PC-9 (cell line): ENCODE results near the gene RC3H2. TPM values are rescaled to one million over a fixed set of nuclear protein-coding genes. Genes with fewer than 3 reads are reported as not detected.

ENCODE experiments used
- BruUV-seq: library from RNA; stranded (reverse); fragments of 400-500 nt; replicated peaks from 2 replicates; lab custom pipeline; 2021; lab: Mats Ljungman, UMichigan
- CTCF ChIA-PET: fragments of 300-600 bp; sonication (Branson Sonifier 250); formaldehyde crosslinking; loops from one replicate; lab custom pipeline; 2022; ENCODE audit warnings: antibody characterized with exemption; lab: Charles Lee
- POLR2A ChIA-PET: fragments of 300-600 bp; sonication (Branson Sonifier 250); formaldehyde crosslinking; loops from one replicate; lab custom pipeline; 2022; ENCODE audit warnings: antibody characterized with exemption; ENCODE audit not compliant: unreplicated experiment; lab: Charles Lee
- DNase-seq, 2 experiments: peaks; one replicate each; pipeline versions ENCODE4 v3.0.0 to v3.0.0-alpha.2; 2015 to 2022; ENCODE audit warnings: mixed read lengths in 1 of 2
- H2AFZ ChIP-seq: fragments of 200-600 bp; sonication (generic); 2 replicates; pipeline ENCODE4 v1.8.1; 2017; ENCODE audit warnings: antibody characterized with exemption
- H3F3A ChIP-seq: fragments of 200-600 bp; sonication (generic); 2 replicates; pipeline ENCODE4 v1.8.1; 2017; ENCODE audit warnings: antibody characterized with exemption, mild to moderate bottlenecking, low read depth; ENCODE audit not compliant: insufficient read depth
- H3K27ac ChIP-seq: fragments of 200-600 bp; sonication (generic); 2 replicates; pipeline ENCODE4 v1.6.1; 2016; ENCODE audit warnings: mixed run types
- H3K27me3 ChIP-seq: fragments of 200-600 bp; sonication (generic); 2 replicates; pipeline ENCODE4 v1.6.1; 2016; ENCODE audit warnings: low read depth, mixed run types; ENCODE audit not compliant: insufficient read depth
- H3K36me3 ChIP-seq: fragments of 200-600 bp; sonication (generic); 2 replicates; pipeline ENCODE4 v1.6.1; 2016; ENCODE audit warnings: low read depth, mixed run types
- H3K4me1 ChIP-seq: fragments of 200-600 bp; sonication (generic); replicated peaks from 2 replicates; pipeline ENCODE4 v1.6.1; 2016; ENCODE audit warnings: mixed run types; ENCODE audit not compliant: insufficient read depth
- H3K4me2 ChIP-seq: fragments of 200-600 bp; sonication (generic); 2 replicates; pipeline ENCODE4 v1.6.1; 2017; ENCODE audit warnings: mixed run types
- H3K4me3 ChIP-seq: fragments of 200-600 bp; sonication (generic); 2 replicates; pipeline ENCODE4 v1.6.1; 2016; ENCODE audit warnings: mixed run types
- H3K79me2 ChIP-seq: fragments of 200-600 bp; sonication (generic); 2 replicates; pipeline ENCODE4 v1.6.1; 2017; ENCODE audit warnings: low read depth, mixed run types
- H3K9me2 ChIP-seq: fragments of 200-600 bp; sonication (generic); 2 replicates; pipeline ENCODE4 v1.8.1; 2017; ENCODE audit warnings: mild to moderate bottlenecking; ENCODE audit not compliant: insufficient read depth
- H3K9me3 ChIP-seq: fragments of 200-600 bp; sonication (generic); 2 replicates; pipeline ENCODE4 v1.8.1; 2016; ENCODE audit warnings: low read depth; ENCODE audit not compliant: insufficient read depth
- H4K20me1 ChIP-seq: fragments of 200-600 bp; sonication (generic); 2 replicates; pipeline ENCODE4 v1.8.1; 2017; ENCODE audit not compliant: insufficient read depth
- EZH2 ChIP-seq: fragments of 200-600 bp; sonication (generic); IDR thresholded peaks from 2 replicates; pipeline ENCODE4 v1.8.0; 2017; ENCODE audit warnings: antibody characterized with exemption, low read depth
- intact Hi-C: fragments of 100-400 bp; cut with micrococcal nuclease; formaldehyde crosslinking; loops from one replicate; pipeline ENCODE4 v1.10.0; 2022; ENCODE audit not compliant: unreplicated experiment
- total RNA-seq: library from RNA; stranded (reverse); gene quantifications from 2 replicates; pipeline ENCODE4 v1.2.3, GENCODE V29; 2021
- TF ChIP-seq, protein P1 (sequence below): fragments of 200-600 bp; sonication (generic); conservative IDR thresholded peaks from 2 replicates; pipeline ENCODE4 v1.6.1; 2017; ENCODE audit warnings: mixed run types, antibody characterized with exemption, mild to moderate bottlenecking, moderate library complexity

Gene RC3H2
- total RNA-seq, 1 experiment from 2014 or later, result 58.8 TPM

DNA sequence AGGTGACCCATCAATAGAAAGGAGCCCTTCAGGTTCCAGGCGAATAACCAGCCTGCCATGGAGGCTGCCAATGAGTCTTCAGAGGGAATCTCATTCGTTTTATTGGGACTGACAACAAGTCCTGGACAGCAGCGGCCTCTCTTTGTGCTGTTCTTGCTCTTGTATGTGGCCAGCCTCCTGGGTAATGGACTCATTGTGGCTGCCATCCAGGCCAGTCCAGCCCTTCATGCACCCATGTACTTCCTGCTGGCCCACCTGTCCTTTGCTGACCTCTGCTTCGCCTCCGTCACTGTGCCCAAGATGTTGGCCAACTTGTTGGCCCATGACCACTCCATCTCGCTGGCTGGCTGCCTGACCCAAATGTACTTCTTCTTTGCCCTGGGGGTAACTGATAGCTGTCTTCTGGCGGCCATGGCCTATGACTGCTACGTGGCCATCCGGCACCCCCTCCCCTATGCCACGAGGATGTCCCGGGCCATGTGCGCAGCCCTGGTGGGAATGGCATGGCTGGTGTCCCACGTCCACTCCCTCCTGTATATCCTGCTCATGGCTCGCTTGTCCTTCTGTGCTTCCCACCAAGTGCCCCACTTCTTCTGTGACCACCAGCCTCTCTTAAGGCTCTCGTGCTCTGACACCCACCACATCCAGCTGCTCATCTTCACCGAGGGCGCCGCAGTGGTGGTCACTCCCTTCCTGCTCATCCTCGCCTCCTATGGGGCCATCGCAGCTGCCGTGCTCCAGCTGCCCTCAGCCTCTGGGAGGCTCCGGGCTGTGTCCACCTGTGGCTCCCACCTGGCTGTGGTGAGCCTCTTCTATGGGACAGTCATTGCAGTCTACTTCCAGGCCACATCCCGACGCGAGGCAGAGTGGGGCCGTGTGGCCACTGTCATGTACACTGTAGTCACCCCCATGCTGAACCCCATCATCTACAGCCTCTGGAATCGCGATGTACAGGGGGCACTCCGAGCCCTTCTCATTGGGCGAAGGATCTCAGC lies 104.8 kb downstream of the RC3H2 start, which contains the start of gene OR1K1:
TSS of gene OR1K1 (plus strand) at position 58 of the 995 bp plus-strand sequence. CDS start at position 58, 0 bp downstream.
- no peak within 1 kb of the TSS for H3K27ac ChIP-seq
- no peaks in the 10 kb centered on the region for H3F3A ChIP-seq
- H3K4me3 ChIP-seq, result no peak within 1 kb of the TSS
- H3K9me2 ChIP-seq, result no peaks in the 10 kb centered on the region
- CTCF ChIA-PET, result no interaction called here
- no peak within 1 kb of the TSS for H3K4me2 ChIP-seq
- no peak for TF ChIP-seq EZH2
- TF ChIP-seq, protein P1, sequence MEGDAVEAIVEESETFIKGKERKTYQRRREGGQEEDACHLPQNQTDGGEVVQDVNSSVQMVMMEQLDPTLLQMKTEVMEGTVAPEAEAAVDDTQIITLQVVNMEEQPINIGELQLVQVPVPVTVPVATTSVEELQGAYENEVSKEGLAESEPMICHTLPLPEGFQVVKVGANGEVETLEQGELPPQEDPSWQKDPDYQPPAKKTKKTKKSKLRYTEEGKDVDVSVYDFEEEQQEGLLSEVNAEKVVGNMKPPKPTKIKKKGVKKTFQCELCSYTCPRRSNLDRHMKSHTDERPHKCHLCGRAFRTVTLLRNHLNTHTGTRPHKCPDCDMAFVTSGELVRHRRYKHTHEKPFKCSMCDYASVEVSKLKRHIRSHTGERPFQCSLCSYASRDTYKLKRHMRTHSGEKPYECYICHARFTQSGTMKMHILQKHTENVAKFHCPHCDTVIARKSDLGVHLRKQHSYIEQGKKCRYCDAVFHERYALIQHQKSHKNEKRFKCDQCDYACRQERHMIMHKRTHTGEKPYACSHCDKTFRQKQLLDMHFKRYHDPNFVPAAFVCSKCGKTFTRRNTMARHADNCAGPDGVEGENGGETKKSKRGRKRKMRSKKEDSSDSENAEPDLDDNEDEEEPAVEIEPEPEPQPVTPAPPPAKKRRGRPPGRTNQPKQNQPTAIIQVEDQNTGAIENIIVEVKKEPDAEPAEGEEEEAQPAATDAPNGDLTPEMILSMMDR, result no peak
- DNase-seq, result no peak
- no peaks in the 10 kb centered on the region for H4K20me1 ChIP-seq
- H3K36me3 ChIP-seq, result no peaks in the 10 kb centered on the region
- no peak within 1 kb of the TSS for H2AFZ ChIP-seq
- H3K79me2 ChIP-seq, result no peaks in the 10 kb centered on the region
- H3K27me3 ChIP-seq, result peaks cover 21% of the 10 kb centered on the region; the same call in 1 of the 2 replicates
- H3K4me1 ChIP-seq, result no peaks in the 10 kb centered on the region
- POLR2A ChIA-PET, result no interaction called here
- intact Hi-C loops, result no loop called here
- BruUV-seq, result no TSS peak
- H3K9me3 ChIP-seq, result no peaks in the 10 kb centered on the region

DNA sequence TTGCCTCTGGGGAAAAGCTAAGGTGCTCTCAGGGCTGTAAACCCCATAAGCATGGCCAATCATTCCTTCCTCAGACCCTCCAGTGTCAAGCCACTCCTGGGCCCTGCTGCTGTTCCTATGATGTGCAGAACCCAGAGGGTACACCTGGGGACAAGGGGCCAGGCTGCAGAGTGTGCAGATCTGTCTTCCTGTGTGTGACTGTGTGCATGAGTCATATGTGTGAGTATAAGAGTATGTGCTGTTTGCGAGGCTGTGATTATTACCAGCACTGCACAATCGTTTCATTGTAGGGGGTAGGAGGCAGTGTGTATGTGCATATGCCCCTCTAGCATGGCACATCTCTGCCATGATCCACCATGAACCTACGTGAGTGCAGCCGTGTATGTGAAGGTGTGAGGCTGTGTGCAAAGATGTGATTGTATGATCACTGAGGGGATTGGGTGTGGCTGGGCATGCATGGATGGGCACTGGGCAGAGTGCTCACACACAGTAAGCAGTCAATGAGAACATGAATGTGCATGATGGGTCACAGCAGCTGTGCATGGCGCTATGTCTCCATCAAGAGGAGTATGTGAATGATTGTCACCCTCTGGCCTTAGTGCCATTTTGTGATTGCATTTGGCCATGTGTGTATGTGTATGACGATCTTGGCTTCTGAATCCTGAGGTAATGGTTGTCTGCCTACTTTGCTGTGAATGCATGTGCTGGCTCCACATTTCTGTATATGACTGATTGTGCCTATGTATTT lies 107.7 kb downstream of the RC3H2 start:
- ChIA-PET CTCF (no interaction called here), POLR2A (no interaction called here)
- H3K4me3 ChIP-seq, result no peak overlapping the region
- TF ChIP-seq, protein P1, result no peak
- no peaks in the 10 kb centered on the region for H3K9me3 ChIP-seq
- H3K27ac ChIP-seq, result no peak overlapping the region
- intact Hi-C loops, result no loop called here
- H2AFZ ChIP-seq, result no peak overlapping the region
- no peaks in the 10 kb centered on the region for H3K36me3 ChIP-seq
- no peak for DNase-seq
- peaks cover 27% of the 10 kb centered on the region for H3K27me3 ChIP-seq
- H3F3A ChIP-seq, result no peaks in the 10 kb centered on the region
- H3K79me2 ChIP-seq, result no peaks in the 10 kb centered on the region
- BruUV-seq, result no TSS peak
- H3K9me2 ChIP-seq, result no peaks in the 10 kb centered on the region
- H4K20me1 ChIP-seq, result no peaks in the 10 kb centered on the region
- no peak overlapping the region for H3K4me2 ChIP-seq
- H3K4me1 ChIP-seq, result no peaks in the 10 kb centered on the region

Other genes with a start within 250 kb of the RC3H2 start
- gene OR1B1, start 247.7 kb downstream of the RC3H2 start, total RNA-seq, result not detected in 2 replicates
- gene OR1L1, start 243.6 kb downstream of the RC3H2 start, total RNA-seq, result not detected in 2 replicates
- gene OR1L3, start 230.2 kb downstream of the RC3H2 start, total RNA-seq, result not detected in 2 replicates
- gene OR1L4, start 181.4 kb downstream of the RC3H2 start, total RNA-seq, result not detected in 2 replicates
- not detected in 2 replicates for gene OR1L6, start 163.1 kb downstream of the RC3H2 start, total RNA-seq
- not detected in 2 replicates for gene OR5C1, start 116.4 kb downstream of the RC3H2 start, total RNA-seq
- not detected in 2 replicates for gene OR1K1, start 105.2 kb downstream of the RC3H2 start, total RNA-seq
- 23.2 and 28.9 TPM in 2 replicates for gene PDCL, start 76.8 kb downstream of the RC3H2 start, total RNA-seq
- 7.7 and 8.7 TPM in 2 replicates for gene ZBTB6, start 8.0 kb upstream of the RC3H2 start, total RNA-seq
- gene ZBTB26, start 26.2 kb upstream of the RC3H2 start, total RNA-seq, result 10.2 and 12.2 TPM in 2 replicates
- 95.8 and 103 TPM in 2 replicates for gene RABGAP1, start 35.7 kb upstream of the RC3H2 start, total RNA-seq
- gene GPR21, start 128.3 kb upstream of the RC3H2 start, total RNA-seq, result 1.6 and 3.7 TPM in 2 replicates